Nephron (organoid): ENCODE results near the gene GPRC5A.

Experiments used
- H3K27ac Mint-ChIP-seq, 3 experiments: 2 replicates each; pipeline ENCODE4 v1.8.0; 2020; ENCODE audit warnings: mixed read lengths in 3 of 3, mild to moderate bottlenecking in 2 of 3, moderate library complexity in 1 of 3
- H3K27me3 Mint-ChIP-seq: 2 replicates; pipeline ENCODE4 v1.8.0; 2021; ENCODE audit warnings: low read depth, mild to moderate bottlenecking, moderate library complexity, mixed read lengths
- H3K36me3 Mint-ChIP-seq: 2 replicates; pipeline ENCODE4 v1.8.0; 2020; ENCODE audit warnings: low read depth, mixed read lengths
- H3K4me1 Mint-ChIP-seq: 2 replicates; pipeline ENCODE4 v1.8.0; 2020; ENCODE audit warnings: mixed read lengths
- H3K4me3 Mint-ChIP-seq, 3 experiments: 2 replicates each; pipeline ENCODE4 v1.8.0; 2020; ENCODE audit warnings: mild to moderate bottlenecking in 3 of 3, mixed read lengths in 3 of 3, moderate library complexity in 2 of 3
- H3K9me3 Mint-ChIP-seq: 2 replicates; pipeline ENCODE4 v1.8.0; 2020; ENCODE audit warnings: mixed read lengths
- CTCF ChIP-seq, 3 experiments: fragments of 200-600 bp; sonication (generic); IDR thresholded peaks; one replicate each; pipeline ENCODE4 v1.5.0; 2021; ENCODE audit warnings: antibody characterized with exemption in 3 of 3; ENCODE audit not compliant: unreplicated experiment in 3 of 3

GPRC5A gene

GRCh38 chr12:12930633-12931219 is 39.4 kb downstream of the GPRC5A start:
- Mint-ChIP-seq H3K36me3 (peaks cover 3% of the 10 kb centered on the region), H3K4me1 (peaks cover 19% of the 10 kb centered on the region), H3K27ac (no peak overlapping the region), H3K27me3 (peaks cover 3% of the 10 kb centered on the region), H3K9me3 (peaks cover 3% of the 10 kb centered on the region), H3K4me3 (no peak overlapping the region)
- TF ChIP-seq CTCF (IDR thresholded peaks at IDR 0.05; ENCODE audit: unreplicated experiment in 3 of 3), result no peak

GRCh38 chr12:12933742-12934141 is 42.4 kb downstream of the GPRC5A start:
- H3K4me1 Mint-ChIP-seq, result peaks cover 19% of the 10 kb centered on the region
- no peak for TF ChIP-seq CTCF (IDR thresholded peaks at IDR 0.05; ENCODE audit: unreplicated experiment in 3 of 3)
- H3K4me3 Mint-ChIP-seq, result no peak overlapping the region
- peaks cover 3% of the 10 kb centered on the region for H3K27me3 Mint-ChIP-seq
- peaks cover 3% of the 10 kb centered on the region for H3K36me3 Mint-ChIP-seq
- no peaks in the 10 kb centered on the region for H3K9me3 Mint-ChIP-seq
- H3K27ac Mint-ChIP-seq, result peak overlapping the region in 2 of 3 experiments; percentile 9 to 41

GRCh38 chr12:12934556-12934955 is 43.2 kb downstream of the GPRC5A start:
- Mint-ChIP-seq H3K36me3 (peaks cover 3% of the 10 kb centered on the region), H3K9me3 (no peaks in the 10 kb centered on the region), H3K4me3 (no peak overlapping the region), H3K4me1 (peaks cover 19% of the 10 kb centered on the region), H3K27me3 (peaks cover 9% of the 10 kb centered on the region), H3K27ac (peak overlapping the region; percentile 9 to 36 (median 28))
- no peak for TF ChIP-seq CTCF (IDR thresholded peaks at IDR 0.05; ENCODE audit: unreplicated experiment in 3 of 3)

- peaks cover 6% of the 10 kb centered on the region for H3K27me3 Mint-ChIP-seq
- no peak overlapping the region for H3K27ac Mint-ChIP-seq
- no peak overlapping the region for H3K4me3 Mint-ChIP-seq
- no peak for TF ChIP-seq CTCF (IDR thresholded peaks at IDR 0.05; ENCODE audit: unreplicated experiment in 3 of 3)
- H3K9me3 Mint-ChIP-seq, result no peaks in the 10 kb centered on the region
- no peaks in the 10 kb centered on the region for H3K36me3 Mint-ChIP-seq
- H3K4me1 Mint-ChIP-seq, result peaks cover 19% of the 10 kb centered on the region
Measured at GRCh38 chr12:12936983-12937491, 45.7 kb downstream of the GPRC5A start.

DNA sequence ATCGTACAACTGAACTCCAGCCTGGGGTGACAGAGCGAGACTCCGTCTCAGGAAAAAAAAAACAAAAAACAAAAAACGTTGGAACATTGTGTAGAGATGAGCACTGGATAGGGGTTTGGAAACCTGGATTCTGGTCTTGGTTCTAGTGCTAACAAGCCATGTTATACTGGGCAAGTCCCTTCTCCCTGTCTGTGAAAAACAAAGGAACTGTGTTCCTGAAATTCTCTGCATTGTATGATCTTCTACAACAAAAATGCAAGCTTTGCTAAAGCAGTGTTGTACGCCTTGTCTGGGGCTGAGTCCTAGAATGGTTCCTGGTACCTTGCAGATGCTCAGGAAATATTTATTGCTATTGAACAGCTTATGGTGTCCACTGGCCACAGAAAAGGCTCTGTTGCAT is 47.2 kb downstream of the GPRC5A start:
- Mint-ChIP-seq H3K4me3 (no peak overlapping the region), H3K4me1 (peaks cover 19% of the 10 kb centered on the region), H3K9me3 (no peaks in the 10 kb centered on the region), H3K27ac (no peak overlapping the region), H3K36me3 (no peaks in the 10 kb centered on the region), H3K27me3 (peaks cover 10% of the 10 kb centered on the region)
- TF ChIP-seq CTCF (IDR thresholded peaks at IDR 0.05; ENCODE audit: unreplicated experiment in 3 of 3), result no peak

- Mint-ChIP-seq H3K27me3 (peaks cover 10% of the 10 kb centered on the region), H3K4me1 (peaks cover 5% of the 10 kb centered on the region), H3K9me3 (no peaks in the 10 kb centered on the region), H3K27ac (no peak overlapping the region), H3K36me3 (no peaks in the 10 kb centered on the region), H3K4me3 (no peak overlapping the region)
- TF ChIP-seq CTCF (IDR thresholded peaks at IDR 0.05; ENCODE audit: unreplicated experiment in 3 of 3), result no peak
Measured at GRCh38 chr12:12939888-12940287, 48.5 kb downstream of the GPRC5A start.
